ENCODE data around the gene GPS2. TPM values are rescaled to one million over a fixed set of nuclear protein-coding genes. Genes with fewer than 3 reads are reported as not detected.

GPS2 gene
- 10 to 100 TPM; 36.3 to 48.6 TPM for total RNA-seq

- peak; percentile 92 to 96 for DNase-seq (ENCODE audit: low spot score in 2 of 2)
Observed at GRCh38 chr17:7314719-7315569, at the start of gene GPS2. TSS of gene GPS2 (minus strand) at chr17:7315360. CDS start at chr17:7315052, 308 bp downstream.

DNA sequence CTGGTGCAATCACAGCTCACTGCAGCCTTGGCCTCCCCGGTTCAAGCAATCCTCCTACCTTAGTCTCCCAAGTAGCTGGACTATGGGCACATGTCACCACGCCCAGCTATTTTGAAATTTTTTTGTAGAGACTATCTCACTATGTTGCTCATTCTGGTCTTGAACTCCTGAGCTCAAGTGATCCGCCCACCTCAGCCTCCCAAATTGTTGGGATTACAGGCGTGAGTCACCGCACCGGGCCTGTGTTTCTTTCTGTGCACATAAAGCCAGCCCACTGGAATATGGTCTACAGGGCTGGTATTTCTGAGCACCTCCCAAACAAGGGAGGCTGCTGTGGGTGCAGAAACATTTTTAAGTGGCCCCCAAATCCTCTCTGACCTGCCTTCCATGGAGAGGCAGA, 48.2 kb upstream of the GPS2 start:
- no peaks in the 10 kb centered on the region for H3K36me3 Mint-ChIP-seq
- H3K27ac Mint-ChIP-seq = no peak overlapping the region
- DNase-seq (ENCODE audit: low spot score in 2 of 2) (no peak), ATAC-seq (no peak)
- no peaks in the 10 kb centered on the region for H3K9me3 Mint-ChIP-seq

More at GRCh38 chr17:7314719-7315569, at the start of gene GPS2:
- Mint-ChIP-seq H3K36me3 (peaks cover 32 to 36% of the 10 kb centered on the region in 2 donors), H3K9me3 (no peaks in the 10 kb centered on the region), H3K27ac (peak within 1 kb of the TSS; percentile 95 to 98)
- ATAC-seq = peak; percentile 83 to 95

DNA sequence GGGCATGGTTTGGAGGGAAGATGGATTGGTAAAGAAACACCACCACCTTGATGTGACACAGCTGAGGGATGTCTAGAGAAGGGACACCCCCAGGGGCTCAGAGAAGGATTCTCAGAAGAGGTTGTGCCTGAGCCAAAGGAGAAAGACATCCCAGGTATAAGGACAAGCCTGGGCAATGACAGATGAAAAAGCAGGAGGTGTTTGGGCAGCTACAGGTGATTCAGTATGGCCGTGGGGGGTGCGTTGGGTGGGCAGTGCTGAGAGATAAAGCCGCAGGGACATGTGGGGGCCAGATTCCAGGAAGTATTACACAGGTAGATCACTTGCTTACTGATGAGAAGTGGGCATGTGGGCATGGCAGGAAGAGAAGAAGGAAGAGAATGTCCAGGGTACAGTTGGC, 46.7 kb upstream of the GPS2 start:
- ATAC-seq = no peak
- Mint-ChIP-seq H3K9me3 (no peaks in the 10 kb centered on the region), H3K36me3 (no peaks in the 10 kb centered on the region), H3K27ac (no peak overlapping the region)
- no peak for DNase-seq (ENCODE audit: low spot score in 2 of 2)

DNA sequence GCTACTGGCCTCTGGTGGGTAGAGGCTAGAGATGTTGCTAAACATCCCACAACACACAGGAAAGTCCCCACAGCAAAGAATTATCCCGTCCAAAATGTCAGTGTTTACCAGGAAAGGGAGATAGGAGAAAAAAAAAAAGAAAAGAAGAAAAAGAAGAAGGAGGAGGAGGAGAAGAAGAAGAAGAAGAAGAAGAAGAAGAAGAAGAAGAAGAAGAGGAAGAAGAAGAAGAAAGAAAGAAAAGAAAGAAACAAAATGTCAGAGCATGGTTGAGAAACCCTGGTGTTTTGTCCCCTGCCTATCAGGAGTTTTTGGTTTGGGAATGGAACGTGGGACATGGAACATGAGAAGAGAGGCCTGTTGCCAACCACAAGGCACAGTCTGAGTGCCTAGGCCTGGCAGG, 42.2 kb upstream of the GPS2 start:
- H3K27ac Mint-ChIP-seq = no peak overlapping the region
- H3K9me3 Mint-ChIP-seq = no peaks in the 10 kb centered on the region
- H3K36me3 Mint-ChIP-seq = peaks cover 4 to 7% of the 10 kb centered on the region in 2 donors
- no peak for DNase-seq (ENCODE audit: low spot score in 2 of 2)
- no peak for ATAC-seq

DNA sequence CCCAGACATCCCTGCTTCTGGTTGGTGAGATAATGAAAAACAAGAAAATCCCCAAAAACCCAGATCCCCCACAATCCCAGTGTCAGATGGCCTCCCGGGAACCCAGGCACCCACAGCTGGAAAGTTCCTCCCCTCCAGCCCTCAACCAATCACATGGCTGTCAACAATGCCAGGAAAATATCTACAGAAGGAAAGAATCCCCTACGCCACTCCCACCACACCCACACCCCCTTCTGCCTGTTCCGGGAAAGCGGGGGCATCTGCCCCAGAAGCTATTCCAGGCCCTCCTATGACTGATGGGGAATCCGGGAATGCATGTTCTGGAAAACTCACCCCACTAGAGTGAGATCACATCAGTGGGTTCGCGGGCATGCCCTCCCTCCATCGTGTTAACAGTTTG, 41.6 kb upstream of the GPS2 start:
- Mint-ChIP-seq H3K36me3 (peaks cover 4 to 8% of the 10 kb centered on the region in 2 donors), H3K27ac (no peak overlapping the region), H3K9me3 (no peaks in the 10 kb centered on the region)
- no peak for ATAC-seq
- DNase-seq (ENCODE audit: low spot score in 2 of 2) = no peak

- no peak overlapping the region for H3K27ac Mint-ChIP-seq
- H3K36me3 Mint-ChIP-seq = peaks cover 4 to 13% of the 10 kb centered on the region in 2 donors
Observed at GRCh38 chr17:7356072-7356549, 41.0 kb upstream of the GPS2 start.

DNA sequence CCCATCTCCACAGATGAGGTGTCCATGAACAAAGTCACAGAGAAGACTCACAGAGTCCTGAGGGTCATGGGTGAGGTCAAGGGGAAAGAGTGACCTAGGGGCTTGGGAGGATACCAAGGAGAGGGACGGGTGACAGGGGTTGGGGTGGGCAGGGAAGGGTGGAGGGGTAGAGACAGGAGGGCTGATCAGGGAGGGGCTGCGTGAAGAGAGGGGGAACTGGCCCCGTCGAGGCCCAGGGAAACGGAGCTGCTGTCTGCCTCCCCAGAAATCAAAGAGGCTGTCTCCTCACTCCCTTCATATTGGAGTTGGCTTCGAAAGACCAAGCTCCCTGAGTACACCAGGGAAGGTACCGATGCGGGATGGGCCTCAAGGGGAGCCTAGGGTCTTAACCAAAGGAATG, 40.4 kb upstream of the GPS2 start:
- Mint-ChIP-seq H3K27ac (no peak overlapping the region), H3K9me3 (no peaks in the 10 kb centered on the region), H3K36me3 (peaks cover 4 to 19% of the 10 kb centered on the region in 2 donors)
- no peak for ATAC-seq
- no peak for DNase-seq (ENCODE audit: low spot score in 2 of 2)

More at GRCh38 chr17:7356072-7356549, 41.0 kb upstream of the GPS2 start:
- no peaks in the 10 kb centered on the region for H3K9me3 Mint-ChIP-seq
- DNase-seq (ENCODE audit: low spot score in 2 of 2) (peak; percentile 86 to 93), ATAC-seq (peak; percentile 50 to 69)

DNA sequence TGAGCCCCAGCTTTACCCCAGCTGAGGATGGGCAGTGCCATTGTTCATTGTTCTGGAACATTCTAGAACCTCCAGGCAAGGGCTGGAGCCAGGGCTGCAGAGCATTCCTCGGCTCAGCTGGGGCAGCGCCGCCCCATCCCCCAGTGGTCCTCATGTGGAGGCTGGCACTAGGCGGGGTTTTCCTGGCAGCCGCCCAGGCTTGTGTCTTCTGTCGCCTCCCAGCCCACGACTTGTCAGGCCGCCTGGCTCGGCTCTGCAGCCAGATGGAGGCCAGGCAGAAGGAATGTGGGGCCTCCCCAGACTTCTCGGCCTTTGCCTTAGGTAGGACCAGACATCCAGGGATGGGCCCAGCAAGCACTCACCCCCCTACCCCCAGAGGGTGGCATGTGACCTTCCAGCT, 39.9 kb upstream of the GPS2 start, which contains the start of gene TMEM95:
TMEM95 (plus strand) TSS at position 104 of the 400 bp plus-strand sequence; CDS start at position 153, 49 bp downstream.
- no peaks in the 10 kb centered on the region for H3K9me3 Mint-ChIP-seq
- DNase-seq (ENCODE audit: low spot score in 2 of 2) (no peak), ATAC-seq (no peak)
- peak within 1 kb of the TSS; percentile 14 to 29 for H3K27ac Mint-ChIP-seq
- H3K36me3 Mint-ChIP-seq = peaks cover 4 to 24% of the 10 kb centered on the region in 2 donors

- peak; percentile 3 to 22 for ATAC-seq
- H3K9me3 Mint-ChIP-seq = no peaks in the 10 kb centered on the region
- peak overlapping the region; percentile 3 to 14 for H3K27ac Mint-ChIP-seq
- H3K36me3 Mint-ChIP-seq = peaks cover 4 to 24% of the 10 kb centered on the region in 2 donors
- DNase-seq (ENCODE audit: low spot score in 2 of 2) = no peak
Observed at GRCh38 chr17:7354262-7354843, 39.2 kb upstream of the GPS2 start.

- Mint-ChIP-seq H3K9me3 (no peaks in the 10 kb centered on the region), H3K36me3 (peaks cover 8 to 24% of the 10 kb centered on the region in 2 donors), H3K27ac (peak overlapping the region; percentile 87 to 96)
- DNase-seq (ENCODE audit: low spot score in 2 of 2) (no peak), ATAC-seq (no peak)
Observed at GRCh38 chr17:7352910-7353635, 37.9 kb upstream of the GPS2 start.

- no peak for ATAC-seq
- no peak for DNase-seq (ENCODE audit: low spot score in 2 of 2)
- Mint-ChIP-seq H3K9me3 (no peaks in the 10 kb centered on the region), H3K27ac (peak overlapping the region; percentile 87 to 96), H3K36me3 (peaks cover 11 to 24% of the 10 kb centered on the region in 2 donors)
Observed at GRCh38 chr17:7352503-7352889, 37.3 kb upstream of the GPS2 start.

- peak within 1 kb of the TSS; percentile 87 to 96 for H3K27ac Mint-ChIP-seq
- DNase-seq (ENCODE audit: low spot score in 2 of 2) (peak; percentile 81 to 96), ATAC-seq (peak; percentile 73 to 85)
- H3K36me3 Mint-ChIP-seq = peaks cover 11 to 24% of the 10 kb centered on the region in 2 donors
- H3K9me3 Mint-ChIP-seq = no peaks in the 10 kb centered on the region
Observed at GRCh38 chr17:7351665-7352502, 36.7 kb upstream of the GPS2 start, which contains the start of gene KCTD11. TSS of gene KCTD11 (plus strand) at chr17:7352162.

- no peak for ATAC-seq
- Mint-ChIP-seq H3K27ac (peak overlapping the region in 1 of 2 donors; percentile 81), H3K9me3 (no peaks in the 10 kb centered on the region), H3K36me3 (peaks cover 11 to 27% of the 10 kb centered on the region in 2 donors)
- no peak for DNase-seq (ENCODE audit: low spot score in 2 of 2)
Observed at GRCh38 chr17:7348478-7349242, 33.5 kb upstream of the GPS2 start.

DNA sequence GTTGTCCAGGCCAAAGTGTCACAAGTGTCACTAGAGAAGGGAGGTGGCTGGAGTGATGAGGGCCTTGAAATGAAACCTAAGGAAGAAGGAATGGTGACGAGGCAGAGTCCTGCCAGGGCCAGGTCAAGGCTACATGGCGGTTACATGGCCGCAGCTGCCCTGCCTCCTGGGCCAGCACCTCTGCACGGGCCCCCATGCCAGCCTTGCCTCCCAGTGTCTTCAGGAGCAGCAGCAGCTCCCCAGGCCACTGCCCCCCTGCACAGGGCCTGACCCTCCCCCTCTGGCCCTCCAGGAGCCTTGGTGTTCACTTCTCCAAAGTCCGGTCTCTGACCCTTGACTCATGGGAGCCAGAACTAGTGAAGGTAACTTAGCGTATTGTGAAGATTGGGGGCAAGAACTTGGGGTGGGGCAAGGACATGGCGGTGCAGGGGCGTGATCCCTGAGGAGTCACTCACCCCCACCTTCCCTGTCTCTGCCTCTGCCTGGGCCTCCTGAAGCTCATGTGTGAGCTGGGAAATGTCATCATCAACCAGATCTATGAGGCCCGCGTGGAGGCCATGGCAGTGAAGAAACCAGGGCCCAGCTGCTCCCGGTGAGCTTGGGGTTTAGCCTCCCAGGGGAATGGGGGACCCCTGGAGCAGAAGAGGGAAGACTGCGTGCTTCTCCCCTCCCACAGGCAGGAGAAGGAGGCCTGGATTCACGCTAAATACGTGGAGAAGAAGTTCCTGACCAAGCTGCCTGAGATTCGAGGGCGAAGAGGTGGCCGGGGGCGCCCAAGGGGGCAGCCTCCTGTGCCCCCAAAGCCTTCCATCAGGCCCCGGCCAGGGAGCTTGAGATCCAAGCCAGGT, 32.7 kb upstream of the GPS2 start:
- Mint-ChIP-seq H3K9me3 (no peaks in the 10 kb centered on the region), H3K27ac (peak overlapping the region in 1 of 2 donors; percentile 81), H3K36me3 (peaks cover 9 to 29% of the 10 kb centered on the region in 2 donors)
- DNase-seq (ENCODE audit: low spot score in 2 of 2) (no peak), ATAC-seq (no peak)
